GM23338 (cell line): ENCODE data around the gene DRAM2. TPM values are rescaled to one million over a fixed set of nuclear protein-coding genes. Genes with fewer than 3 reads are reported as not detected.

ENCODE experiments used
- CREB1 ChIP-seq: fragments of 250-450 bp; sonication (Bioruptor Pico); IDR thresholded peaks from 2 replicates; pipeline ENCODE4 v1.5.0; 2020; ENCODE audit warnings: low read depth, mild to moderate bottlenecking, moderate library complexity
- CTCF ChIP-seq, 2 experiments: fragments of 200-600 bp in 1 of 2; sonication (generic) in 1 of 2; conservative IDR thresholded peaks; 2 replicates each; pipeline versions ENCODE4 v1.5.1 to v1.6.1; 2016 to 2017; ENCODE audit warnings: antibody characterized with exemption in 2 of 2, low read depth in 2 of 2, mild to moderate bottlenecking in 2 of 2, moderate library complexity in 1 of 2
- ETS1 ChIP-seq: IDR thresholded peaks from 2 replicates; pipeline ENCODE4 v1.6.1; 2016; ENCODE audit warnings: antibody characterized with exemption
- EZH2phosphoT487 ChIP-seq: fragments of 200-600 bp; sonication (generic); IDR thresholded peaks from one replicate; pipeline ENCODE4 v1.8.1; 2018; ENCODE audit warnings: antibody characterized with exemption; ENCODE audit not compliant: unreplicated experiment
- JUNB ChIP-seq: IDR thresholded peaks from one replicate; pipeline ENCODE4 v1.6.1; 2016; ENCODE audit warnings: antibody characterized with exemption; ENCODE audit not compliant: unreplicated experiment
- STAT1 ChIP-seq: IDR thresholded peaks from one replicate; pipeline ENCODE4 v1.6.1; 2016; ENCODE audit warnings: antibody characterized with exemption; ENCODE audit not compliant: unreplicated experiment
- ZNF114 ChIP-seq: fragments of 250-450 bp; sonication (Bioruptor Pico); IDR thresholded peaks from 2 replicates; pipeline ENCODE4 v1.5.0; 2020; ENCODE audit warnings: mild to moderate bottlenecking, moderate library complexity
- ZNF331 ChIP-seq: fragments of 250-450 bp; sonication (Bioruptor Pico); IDR thresholded peaks from 2 replicates; pipeline ENCODE4 v1.5.0; 2020; ENCODE audit warnings: low read depth, mild to moderate bottlenecking, moderate library complexity
- ZNF462 ChIP-seq: fragments of 250-450 bp; sonication (Bioruptor Pico); IDR thresholded peaks from 2 replicates; pipeline ENCODE4 v1.5.0; 2020; ENCODE audit warnings: mild to moderate bottlenecking, moderate library complexity
- polyA plus RNA-seq: library from polyadenylated mRNA; unstranded; fragments of >200 nt; fragmentation: Nextera tagmentation; extraction: Ambion mirVana; gene quantifications from 2 replicates; pipeline ENCODE4 v1.2.1, GENCODE V29; 2016
- total RNA-seq: library from RNA; depleted of rRNA; stranded (reverse); fragments of >200 nt; shearing (Covaris generic); gene quantifications from 2 replicates; pipeline ENCODE4 v1.2.3, GENCODE V29; 2014

Gene DRAM2
- total and polyA plus RNA-seq, 2 experiments from 2014 or later: 22.9 to 45.9 TPM

DNA sequence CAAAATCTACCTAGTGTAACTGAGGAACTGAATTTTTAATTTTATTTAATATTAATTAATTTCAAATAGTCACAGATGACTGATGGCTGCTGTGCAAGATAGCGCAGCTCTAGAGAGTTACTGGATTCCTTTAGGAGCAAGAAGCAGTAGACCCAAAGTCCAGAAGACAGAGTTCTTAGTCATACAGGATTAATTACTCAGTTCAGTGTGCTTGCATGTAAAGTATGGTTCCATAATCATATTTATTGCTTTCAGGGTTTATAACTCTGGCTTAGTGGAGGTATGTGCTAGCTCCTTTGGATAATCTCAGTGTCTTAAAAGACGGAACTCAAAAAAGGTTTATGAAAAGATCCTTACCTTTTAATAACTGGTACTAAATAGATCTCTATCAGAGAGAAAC is 17.5 kb upstream of the DRAM2 start (continued):
- TF ChIP-seq ZNF462 (CRISPR knock-in tag) (no peak), EZH2phosphoT487 (no peak), STAT1 (no peak), CREB1 (no peak), ZNF114 (CRISPR knock-in tag) (no peak), ZNF331 (CRISPR knock-in tag) (no peak), CTCF (conservative IDR thresholded peaks at IDR 0.05; ENCODE audit: low read depth in 2 of 2) (no peak), ETS1 (no peak), JUNB (no peak)
